CD4-positive, alpha-beta T cell treated with Interleukin-15 for 4 hours (primary cell): ENCODE data around the gene PARP6.
"Not testable (repeated sequence)": the region's sequence is repeated elsewhere in the genome, so short reads cannot be mapped to it uniquely, and the experiment has no call there.

Experiments
- DNase-seq: peaks from one replicate; pipeline ENCODE4 v3.0.0-alpha.2; 2020; ENCODE audit warnings: low spot score

Gene PARP6

DNA sequence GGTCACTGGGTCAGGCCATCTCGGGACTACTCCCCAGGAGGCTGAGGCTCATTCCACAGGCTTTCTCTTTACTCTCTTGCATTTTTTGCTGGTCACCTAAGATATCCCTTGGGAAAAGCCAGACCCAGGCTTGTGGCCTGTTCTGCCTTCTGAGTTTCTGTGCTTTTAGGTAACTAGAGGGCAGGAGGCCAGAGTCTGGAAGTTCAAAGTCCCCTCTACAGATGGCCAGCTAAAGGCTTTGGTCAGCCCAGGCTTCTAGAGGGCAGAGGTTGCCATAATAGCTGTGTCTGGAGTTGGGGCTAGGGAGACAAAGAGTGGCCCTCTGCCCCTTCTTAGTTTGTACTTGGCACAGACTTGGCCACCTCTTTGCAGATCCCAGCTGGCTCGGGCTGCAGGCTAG is 8.4 kb upstream of the PARP6 start:
- DNase-seq = no peak

DNA sequence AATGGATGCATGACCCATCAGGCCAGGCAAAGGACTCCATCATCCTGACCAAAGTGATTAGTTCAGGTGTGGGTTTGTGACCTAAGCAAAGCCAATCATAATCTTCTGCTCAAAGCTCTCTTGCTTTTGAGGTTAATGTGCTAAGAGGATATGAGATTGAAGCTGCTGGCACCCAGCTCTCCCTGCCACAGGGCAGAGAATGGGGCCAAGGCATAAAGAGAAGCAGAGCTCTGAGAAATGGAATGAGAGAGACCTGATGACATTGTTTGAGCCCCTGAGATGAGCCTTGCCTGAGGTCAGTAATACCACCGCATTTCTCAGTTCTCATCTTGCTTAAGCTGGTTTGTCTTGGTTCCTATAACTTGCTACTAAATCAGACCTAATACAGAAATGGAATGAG is 6.4 kb upstream of the PARP6 start:
- no peak for DNase-seq

DNA sequence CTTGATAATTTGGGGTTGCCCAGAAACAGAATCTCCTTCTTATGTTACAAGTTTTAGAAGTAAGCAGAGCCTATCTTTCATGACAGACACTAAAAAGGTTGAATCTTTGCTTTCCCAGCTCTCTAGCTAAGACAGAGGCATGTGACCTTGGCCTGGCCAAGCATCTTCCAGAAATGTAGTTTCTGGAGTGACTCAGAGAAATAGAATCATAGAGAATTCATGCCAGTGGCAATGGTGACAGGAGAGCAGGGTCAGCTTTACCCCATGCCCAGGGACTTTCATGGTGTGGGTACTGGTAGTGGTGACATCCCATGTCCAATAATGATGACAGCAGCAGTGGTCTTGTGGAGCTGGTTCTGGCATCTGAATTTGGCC is 4.0 kb upstream of the PARP6 start:
- DNase-seq = no peak

DNA sequence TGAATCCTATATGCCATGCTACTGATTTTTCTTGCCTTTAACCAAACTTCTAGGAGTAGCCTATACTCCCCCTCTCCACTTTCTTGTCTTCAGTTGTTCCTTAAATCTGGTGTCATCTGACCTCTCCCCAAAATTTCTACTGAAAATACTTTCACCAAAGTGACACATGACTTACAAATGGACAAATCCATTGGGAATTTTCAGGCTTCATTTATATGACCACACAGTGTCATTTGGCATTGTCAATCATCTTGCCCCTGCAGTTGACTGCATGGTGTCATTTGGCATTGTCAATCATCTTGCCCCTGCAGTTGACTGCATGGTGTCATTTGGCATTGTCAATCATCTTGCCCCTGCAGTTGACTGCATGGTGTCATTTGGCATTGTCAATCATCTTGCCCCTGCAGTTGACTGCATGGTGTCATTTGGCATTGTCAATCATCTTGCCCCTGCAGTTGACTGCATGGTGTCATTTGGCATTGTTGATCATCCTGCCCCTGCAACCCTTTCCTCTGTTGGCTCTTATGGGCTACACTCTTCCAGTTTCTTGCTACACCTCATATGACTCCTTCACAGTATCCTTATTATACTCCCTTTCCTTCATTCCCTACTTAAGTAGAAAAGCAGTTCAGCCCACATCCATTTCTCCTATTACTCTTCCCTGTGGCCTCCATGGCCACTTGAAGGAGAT is 3.4 kb upstream of the PARP6 start:
- not testable (repeated sequence) for DNase-seq

DNA sequence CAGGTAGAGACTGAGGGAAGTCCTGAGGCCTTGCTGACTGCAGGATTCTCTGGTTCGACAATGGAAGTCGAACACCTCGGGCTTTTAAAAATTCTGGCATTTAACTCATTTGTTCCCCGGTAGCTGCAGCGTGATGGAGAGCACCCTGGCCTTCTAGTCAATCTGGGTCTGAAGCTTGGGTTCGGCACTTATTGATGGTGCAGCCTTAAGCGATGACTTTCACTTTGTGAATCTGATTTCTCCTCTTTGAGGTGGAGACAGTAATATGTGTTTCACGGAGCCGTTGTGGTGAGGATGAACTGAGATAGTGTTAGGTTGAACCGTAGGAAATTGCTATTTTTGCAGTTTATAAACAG is 621 bp upstream of the PARP6 start:
- DNase-seq = no peak

DNA sequence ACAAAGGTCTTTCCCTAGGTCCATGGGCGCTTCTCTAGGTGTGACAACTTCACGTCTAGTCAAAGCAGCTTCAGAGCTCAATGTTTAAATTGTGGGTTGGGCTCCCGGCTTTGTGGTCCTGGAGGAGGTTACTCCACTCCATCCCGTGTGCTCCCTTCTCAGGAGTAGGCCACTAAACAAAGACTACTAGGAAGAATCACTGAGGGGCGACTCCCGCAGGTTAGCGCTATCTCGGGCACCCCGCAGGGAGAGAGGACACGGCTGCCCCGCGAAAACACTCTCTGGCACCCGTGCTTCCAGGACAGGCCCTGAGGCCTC is 500 bp downstream of the PARP6 start:
- peak; percentile 3 for DNase-seq

DNA sequence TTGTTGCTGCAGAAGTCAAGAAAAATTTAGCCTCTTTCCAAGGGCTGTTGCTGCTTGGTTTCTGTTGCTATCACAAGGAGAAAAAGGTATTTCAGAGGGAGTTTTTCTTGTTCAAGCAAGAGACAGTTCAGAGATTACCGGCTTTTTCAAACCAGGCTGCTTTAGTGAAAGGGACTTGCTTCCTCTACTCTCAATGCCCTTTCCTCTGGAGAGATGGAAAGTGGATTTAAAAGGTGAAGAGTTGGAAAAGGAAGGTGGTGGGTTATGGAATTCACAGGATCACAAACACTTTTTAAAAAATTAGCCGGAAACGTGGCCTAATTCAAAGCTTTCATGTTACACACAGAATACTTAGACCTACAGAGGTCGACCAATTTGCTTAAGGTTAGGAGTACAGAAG is 1.1 kb downstream of the PARP6 start:
- no peak for DNase-seq

DNA sequence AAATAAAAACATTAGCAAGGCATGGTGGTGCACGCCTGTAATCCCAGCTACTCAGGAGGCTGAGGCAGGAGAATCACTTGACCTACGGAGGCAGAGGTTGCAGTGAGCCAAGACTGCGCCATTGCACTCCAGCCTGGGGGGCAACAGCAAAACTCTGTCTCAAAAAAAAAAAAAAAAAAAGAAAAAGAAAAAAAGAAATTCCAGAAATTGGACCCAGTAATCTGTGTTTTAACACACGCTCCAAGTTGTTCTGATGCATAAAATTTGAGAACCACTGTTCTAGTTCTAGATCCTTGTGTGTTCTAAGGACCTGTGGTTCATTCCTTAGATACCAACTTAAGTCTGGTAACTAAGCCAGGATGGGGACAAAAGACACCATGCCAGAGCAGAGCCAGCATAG is 2.6 kb downstream of the PARP6 start:
- DNase-seq = no peak

DNA sequence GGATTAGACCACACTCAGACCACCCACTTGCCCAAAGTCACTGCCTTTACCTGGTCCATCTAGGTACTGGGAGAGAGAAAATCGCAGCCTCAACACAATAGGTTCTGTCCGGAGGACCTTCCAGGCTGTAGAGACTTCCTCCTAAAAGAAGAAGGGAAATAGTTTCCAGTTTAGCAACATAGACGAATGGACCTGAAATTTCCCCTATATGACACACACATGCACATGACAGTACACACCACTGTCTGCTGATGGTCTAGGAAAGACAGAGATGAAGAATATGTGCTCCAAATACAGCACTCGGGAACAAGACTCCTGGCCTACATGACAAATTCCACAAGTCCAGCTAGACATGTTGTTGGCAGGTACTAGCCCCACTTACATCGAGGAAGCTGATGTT is 7.3 kb downstream of the PARP6 start:
- no peak for DNase-seq

DNA sequence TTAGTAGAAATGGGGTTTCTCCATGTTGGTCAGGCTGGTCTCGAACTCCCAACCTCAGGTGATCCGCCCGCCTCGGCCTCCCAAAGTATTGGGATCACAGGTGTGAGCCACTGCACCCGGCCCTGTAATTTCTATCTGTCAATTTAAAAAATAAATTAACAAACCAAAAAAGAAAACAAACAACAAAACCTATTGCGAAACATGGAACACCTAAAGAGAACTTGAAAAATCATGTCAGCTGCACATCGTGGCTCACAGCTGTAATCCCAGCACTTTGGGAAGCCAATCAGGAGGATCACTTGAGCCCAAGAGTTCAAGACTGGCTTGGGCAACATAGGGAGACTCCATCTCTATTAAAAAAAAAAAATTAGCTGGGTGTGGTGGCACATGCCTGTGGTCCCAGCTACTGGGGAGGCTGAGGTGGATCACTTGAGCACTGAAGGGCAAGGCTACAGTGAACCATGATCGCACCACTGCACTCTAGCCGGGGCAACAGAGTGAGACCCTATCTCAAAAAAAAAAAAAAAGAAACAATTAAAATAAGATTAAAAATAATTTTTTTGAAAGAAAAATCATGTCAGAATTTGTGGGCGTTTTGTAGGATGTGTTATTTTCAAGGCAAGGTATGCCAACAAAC is 19.6 kb downstream of the PARP6 start:
- DNase-seq = no peak

DNA sequence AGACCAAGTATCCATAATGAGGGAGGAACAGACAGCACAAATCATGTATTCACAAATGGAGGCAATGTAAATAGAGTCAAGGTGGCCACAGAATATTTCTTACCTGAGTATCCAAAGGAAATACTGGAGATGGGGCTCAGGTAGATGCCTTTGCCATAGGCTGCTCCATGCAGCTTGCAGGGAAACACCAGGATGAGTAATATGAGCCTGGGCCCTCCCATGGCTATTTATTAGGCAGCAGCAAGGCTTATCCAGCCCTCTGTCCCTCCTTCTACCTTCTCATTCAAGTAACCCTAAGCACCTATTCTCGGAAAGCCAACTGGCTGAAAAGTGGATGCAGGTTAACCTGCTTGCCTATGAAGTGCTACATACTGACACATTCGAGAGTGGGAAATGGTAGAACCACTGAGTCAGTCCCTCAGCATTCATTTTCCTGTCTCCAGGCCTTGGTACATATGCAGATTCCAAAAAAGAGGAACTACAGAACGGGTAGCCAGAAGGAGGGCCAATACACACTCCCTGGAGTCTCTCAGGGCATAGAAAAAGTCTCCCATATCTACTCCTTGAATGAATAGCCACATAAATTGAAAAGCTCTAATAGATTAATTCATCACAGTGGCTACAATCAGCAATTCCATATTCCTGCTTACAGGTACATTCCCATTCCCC is 23.1 kb downstream of the PARP6 start:
- no peak for DNase-seq

DNA sequence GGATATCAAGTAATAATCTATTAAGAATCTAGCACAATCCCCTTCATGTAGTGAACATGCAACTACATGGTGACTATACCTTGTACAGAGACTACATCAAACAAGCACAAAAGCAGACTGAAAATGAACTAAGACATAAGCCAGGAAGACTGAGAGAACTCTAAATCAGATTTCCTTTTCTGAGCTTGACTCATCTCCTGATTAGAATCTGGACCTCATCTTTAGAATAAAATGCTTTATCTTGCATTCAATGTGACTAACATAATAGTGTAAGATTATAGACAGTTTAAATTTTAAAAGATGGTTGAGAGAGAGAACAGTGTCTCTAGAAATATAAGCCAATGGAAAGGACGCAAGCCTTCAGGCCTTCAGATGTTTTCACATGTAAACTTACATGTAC is 23.8 kb downstream of the PARP6 start:
- DNase-seq = no peak

DNA sequence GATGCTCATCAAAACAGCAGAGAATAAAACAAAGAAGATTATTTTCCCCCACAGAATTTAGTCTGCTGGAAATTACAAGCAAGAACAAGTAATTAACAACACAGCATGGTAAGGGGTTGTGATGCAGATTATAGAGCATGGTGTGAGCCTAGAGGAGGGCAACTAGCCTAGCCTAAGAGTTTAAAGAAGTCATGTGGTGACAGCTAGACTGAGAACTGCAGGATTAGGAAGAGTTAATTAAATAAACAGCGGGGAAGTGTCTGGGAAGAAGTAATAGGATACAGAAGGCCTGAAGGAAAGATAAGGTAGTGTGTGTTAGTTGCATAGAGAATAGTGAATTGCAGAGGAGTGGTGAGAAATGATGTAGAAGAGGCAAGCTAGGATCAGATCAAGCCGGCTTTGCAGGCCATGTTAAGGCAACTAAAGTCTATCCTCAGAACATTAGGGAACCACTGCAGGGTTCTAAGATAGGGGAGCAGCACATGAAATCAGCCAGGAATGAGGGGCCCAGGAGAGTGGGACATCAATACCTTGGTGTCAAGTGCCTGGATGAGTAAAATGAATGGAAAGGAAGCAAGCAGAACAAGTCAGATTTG is 29.5 kb downstream of the PARP6 start:
- DNase-seq = no peak

DNA sequence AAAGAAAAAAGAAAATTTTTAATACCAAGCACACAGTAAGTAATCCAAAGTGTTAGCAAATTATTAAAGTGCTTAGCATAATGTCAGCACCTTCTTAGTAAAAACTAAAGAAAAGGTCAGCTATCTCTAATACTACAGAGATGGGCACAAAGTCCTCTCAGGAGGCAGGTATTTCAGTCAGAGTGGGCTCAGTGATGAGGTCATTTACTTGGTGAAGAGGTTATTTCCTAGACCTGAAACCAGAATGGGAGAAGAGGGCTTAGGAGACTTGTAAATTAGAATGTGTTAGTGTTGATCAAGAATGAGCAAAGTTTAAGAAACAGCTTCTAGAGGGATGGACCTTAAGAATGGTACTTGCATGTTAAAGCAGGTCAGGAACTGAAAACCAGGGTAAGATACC is 32.7 kb downstream of the PARP6 start:
- no peak for DNase-seq

DNA sequence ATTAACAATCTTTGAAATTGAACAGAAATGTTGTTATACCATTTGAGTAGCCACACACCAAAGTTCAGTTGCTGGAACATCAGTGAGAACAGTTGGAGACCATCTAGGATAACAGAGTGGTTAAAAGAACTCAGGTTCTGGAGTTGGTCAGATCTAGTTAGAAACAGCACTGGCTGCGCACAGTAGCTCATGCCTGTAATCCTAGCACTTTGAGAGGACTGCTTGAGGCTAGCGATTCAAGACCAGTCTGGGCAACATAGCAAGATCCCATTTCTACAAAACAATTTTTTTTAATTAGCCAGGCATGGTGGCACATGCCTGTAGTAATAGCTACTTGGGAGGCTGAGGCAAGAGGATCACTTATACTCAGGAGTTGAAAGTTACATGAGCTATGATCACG is 33.8 kb downstream of the PARP6 start:
- DNase-seq = no peak

DNA sequence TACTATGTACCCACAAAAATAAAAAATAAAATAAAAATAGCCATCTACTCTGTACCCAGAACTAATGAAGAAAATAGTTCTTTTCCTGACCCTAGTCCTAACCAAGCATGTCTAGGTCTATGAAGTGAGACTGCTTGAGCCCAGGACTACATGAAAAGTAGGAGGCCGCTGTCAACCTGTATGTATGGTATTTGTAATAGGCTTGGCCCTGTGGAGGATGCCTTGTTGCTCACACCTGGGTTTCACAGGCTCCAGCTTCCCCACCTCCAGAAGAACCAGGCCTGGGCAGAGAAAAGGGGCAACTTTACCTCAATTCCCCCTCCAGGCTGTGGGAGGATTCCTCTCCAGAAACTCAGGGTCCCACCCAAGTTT is 34.5 kb downstream of the PARP6 start:
- no peak for DNase-seq

DNA sequence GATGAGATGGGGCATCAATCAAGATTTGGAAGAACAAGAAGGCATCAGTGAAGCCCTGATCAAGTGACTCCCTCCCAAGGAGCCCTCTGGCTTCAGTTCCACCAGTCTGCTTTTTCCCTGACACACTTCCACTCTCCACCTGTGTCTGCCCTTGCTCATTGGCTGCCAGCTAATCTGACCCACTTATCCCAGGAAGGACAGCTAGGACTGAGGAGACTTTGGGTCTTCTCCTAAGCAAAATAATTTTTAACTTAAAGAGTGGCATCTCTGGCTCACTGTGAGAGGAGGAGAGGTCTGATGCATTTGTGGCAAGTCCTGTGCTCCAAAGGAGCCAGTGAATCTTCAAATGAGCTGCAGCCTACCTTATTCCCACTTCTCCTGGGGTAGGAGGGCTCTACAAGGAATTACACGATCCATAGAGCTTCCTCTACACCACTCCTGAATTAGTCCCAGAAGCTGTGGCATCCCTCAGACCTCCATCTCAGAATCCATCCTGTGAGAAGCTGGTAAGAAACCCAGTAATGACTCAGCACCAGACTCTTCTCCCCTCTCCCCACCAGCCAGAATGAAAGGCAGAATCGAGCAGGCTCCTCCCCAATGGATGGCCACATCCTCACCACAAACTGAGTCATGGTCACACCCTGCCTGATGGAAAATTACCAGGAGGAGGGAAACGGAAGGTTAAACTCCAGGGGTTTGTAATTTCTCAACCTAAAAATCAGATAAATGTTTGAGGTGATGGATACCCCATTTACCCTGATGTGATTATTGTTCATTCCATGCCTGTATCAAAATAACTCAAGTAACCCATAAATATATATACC is 35.1 kb downstream of the PARP6 start:
- DNase-seq = peak; percentile 73

DNA sequence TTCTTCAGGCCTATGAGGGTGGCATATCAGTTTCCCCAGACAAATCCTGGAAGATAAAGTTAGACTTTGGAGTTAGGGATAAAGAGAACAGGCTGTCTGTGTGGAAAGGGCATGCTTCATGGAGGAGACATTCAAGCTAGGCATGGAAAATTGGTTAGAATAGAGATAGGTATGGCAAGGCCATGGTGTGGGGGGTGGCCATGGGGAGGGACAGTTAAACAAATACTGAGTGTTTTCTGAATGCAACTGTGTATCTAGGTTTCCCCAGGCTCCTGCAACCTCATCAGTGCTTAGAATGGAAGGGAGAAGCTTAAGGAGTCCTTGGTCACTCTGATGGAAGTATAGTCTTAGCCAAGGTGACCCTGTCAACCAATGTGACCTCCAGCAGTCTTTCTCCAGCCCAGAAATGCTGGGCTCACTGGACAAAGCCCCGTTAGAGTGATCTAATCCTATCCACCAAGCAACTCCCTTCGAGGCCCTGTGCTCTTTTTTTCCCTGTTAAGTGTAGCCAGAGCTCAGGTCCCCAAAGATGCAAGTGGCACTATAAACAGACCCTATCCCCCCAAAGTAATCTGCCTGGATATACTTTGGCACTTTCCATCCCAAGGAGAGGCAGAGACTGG is 35.9 kb downstream of the PARP6 start:
- DNase-seq = no peak

DNA sequence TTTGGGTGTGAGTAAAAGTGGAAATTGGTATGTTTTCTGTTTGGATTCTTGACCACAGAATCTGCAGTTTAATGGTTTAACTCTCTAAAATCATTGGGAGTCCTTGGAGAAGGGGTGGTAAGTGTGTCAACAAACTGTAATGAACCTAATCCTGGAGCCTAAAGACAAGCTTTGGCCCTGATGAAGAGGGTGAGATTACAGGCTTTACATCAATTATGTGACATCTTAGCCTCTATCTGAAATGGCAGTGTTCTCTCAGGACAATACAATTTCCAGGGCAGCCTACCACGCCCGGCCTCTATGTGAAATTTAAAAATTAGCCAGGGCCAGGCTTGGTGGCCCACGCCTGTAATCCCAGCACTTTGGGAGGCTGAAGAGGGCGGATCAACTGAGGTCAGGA is 37.1 kb downstream of the PARP6 start:
- DNase-seq = no peak

DNA sequence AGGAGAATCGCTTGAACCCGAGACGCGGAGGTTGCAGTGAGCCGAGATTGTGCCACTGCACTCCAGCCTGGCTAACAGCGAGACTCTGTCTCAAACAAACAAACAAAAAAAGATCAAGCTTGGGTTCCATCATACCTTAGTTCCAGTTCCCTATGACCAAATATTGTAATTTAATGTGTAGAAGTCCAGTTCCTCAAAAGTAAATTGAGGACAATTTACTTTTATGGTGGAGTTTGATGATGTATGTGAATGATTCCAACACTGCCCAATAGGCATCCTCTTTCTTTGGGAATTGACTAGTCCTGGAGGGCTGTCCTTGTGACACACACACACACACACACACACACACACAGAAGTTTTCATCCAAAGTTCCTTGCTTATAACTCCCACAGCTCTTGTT is 38.6 kb downstream of the PARP6 start:
- DNase-seq = no peak

DNA sequence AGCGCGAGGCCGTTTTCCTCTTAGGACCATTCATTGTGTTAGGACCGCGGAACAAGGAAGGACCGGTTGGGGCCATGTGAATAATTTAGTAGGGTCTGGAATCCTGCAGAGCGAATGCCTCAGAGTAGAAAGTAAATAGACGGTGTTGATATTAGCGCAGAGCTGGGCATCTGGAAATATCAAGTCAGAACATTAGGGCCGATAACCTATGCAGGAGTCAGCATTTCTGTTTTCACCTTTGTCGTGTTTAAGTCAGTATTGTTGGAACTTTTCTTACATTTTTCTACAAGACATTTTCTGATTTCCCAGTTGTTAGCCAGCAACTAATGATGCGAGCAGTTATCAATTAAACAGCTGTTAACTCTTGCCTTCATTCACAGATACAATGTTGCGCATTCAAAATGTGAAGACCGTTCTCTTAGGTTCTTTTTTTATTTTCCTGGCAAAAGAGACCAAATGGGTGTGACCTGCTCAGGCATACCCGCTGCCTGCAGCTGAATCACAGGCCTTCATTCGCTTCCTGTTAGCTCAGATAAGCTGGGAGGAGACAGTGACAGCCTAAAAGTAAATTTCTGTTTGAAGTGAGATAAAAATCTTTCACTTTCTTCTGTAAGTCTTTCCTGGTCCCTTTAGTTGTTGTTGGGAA is 40.4 kb downstream of the PARP6 start:
- peak; percentile 80 for DNase-seq
